HL-60/S4 (cell line): Measurements from ENCODE around the gene PTPN14.
"Not testable (repeated sequence)": the region's sequence is repeated elsewhere in the genome, so short reads cannot be mapped to it uniquely, and the experiment has no call there.

Experiments used
- in situ Hi-C: fragments of 300-500 bp; cut with MboI; formaldehyde crosslinking; loops from 2 replicates; pipeline ENCODE4 v1.14.3; 2022; ENCODE audit warnings: low sequenced_read_pairs

PTPN14 gene

DNA sequence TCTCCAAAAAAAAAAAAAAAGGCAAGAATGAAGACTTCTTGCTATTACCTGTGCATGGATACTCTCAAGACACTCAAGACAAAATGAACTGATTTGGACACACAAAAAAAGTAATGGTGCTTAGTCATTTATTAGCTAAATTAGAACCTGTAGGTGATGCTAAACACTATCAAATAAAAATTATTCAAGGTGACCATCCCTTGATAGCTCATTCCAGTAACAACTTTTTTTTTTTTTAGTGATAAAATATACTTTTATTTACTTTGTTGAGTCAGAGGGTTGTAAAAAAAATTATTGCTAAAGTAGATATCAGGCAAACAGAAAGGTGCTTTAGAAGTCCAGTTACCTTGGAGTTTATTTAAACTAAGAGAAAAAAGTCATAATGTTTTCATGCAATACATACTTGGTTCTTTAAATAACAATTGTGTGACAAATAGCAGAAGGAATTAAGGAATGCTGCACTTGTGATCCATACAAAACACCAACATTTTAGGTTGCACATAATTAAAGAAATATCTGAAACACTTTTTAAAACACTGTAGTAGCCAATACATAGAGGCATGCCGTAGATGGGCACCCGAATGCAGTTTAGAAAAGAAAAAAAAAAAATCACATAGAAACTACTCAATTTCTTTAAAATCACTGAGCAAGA lies 69.3 kb downstream of the PTPN14 start:
- in situ Hi-C loops, result not testable (repeated sequence)

DNA sequence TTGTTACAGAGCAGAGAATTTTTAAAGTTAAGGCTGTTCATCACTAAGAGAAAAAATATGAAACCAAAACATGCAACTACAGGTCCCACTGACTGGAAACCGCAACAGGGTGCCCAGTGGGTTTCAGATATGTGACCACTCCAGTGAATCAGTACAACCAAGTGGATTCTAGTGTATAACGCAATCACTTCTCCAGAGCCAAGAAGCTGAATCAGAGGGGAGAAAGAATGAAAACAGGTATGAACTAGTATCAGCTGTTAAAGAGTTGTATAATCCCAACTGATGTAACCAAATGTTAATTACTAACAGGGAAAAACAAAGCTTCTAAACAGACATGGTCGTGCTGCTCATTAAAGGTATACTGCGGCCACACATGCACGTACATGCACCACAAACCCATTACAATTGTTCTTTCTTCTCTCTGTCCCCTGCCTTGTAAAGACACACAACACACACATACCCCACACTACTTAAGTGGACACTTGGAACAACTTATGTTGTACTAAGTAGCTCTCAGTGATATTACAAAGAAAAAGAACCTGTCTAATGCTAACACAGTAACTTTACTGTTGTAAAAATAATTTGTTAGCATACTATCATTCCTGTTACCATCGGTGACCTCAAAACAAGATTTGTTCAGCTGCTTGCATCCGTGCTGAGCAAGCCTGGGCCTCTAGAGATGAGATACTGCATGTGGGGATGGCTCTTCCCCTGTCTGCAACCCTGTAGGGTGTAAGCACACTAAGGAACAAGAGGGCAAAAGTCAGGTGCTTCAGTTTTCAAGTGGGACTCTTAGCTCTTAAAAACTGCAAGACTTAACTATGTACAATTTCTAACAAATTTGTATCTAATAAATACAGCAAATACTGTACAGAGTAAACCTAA lies 74.2 kb downstream of the PTPN14 start:
- in situ Hi-C loops, result no loop called here

GRCh38 chr1:214476229-214476985 lies 75.0 kb downstream of the PTPN14 start:
- in situ Hi-C loops, result no loop called here

GRCh38 chr1:214475746-214476145 lies 75.7 kb downstream of the PTPN14 start:
- in situ Hi-C loops, result no loop called here

DNA sequence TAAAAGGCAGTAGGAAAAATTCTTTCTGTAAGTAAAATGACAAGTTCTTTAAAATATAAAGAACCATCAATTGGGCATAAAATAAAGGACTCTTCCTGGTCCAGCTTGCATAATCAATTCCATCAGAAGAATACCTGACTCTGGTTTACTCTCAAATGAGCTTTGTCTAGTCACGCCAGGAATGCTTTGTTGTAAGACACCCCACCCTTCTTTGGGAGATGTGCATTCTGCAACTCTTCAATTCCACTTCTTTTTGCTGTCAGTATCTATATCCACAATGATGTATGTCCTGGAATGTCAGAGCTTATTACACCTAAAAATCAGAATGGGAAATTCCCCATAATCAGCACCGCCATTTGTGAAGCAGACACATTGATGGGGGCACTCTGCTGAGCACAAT lies 76.1 kb downstream of the PTPN14 start:
- in situ Hi-C loops, result no loop called here

GRCh38 chr1:214474467-214474866 lies 76.9 kb downstream of the PTPN14 start:
- in situ Hi-C loops, result no loop called here

DNA sequence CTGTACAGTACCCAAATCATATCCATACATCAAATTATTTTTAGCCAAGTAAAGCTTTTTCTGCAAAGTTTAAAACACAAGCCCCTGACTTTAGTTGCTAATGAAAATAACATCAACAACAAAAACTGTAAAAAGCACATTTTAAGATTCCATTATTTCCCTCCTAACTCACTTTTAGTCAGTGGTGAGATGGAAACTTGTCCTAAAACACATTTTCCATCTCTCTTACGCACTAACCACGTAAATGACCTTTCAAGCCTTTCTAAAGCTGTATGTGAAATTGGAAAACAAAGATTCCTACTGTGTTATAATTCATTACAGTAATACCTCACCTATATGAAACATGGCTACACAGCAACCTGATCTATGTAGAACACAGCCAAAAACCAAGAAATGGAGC lies 77.5 kb downstream of the PTPN14 start:
- in situ Hi-C loops, result no loop called here

DNA sequence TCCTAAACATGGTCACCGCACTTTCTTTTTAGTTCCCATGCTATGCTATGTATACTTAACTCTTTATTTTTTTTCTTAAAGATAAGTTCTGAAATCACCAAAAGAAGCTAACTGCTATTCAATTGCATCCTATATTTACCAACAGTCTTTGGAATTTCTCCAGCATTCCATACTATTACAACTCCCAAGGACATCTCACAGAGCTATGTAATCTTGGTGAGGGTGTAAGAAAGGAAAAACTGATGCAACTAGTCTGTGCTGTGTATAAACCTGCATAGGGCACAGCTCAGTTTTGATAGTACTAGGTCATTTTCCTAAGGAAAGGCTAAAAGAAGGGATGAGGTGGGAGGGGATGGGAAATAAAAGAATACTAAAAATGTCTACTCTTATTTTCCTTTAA lies 78.0 kb downstream of the PTPN14 start:
- in situ Hi-C loops, result no loop called here

DNA sequence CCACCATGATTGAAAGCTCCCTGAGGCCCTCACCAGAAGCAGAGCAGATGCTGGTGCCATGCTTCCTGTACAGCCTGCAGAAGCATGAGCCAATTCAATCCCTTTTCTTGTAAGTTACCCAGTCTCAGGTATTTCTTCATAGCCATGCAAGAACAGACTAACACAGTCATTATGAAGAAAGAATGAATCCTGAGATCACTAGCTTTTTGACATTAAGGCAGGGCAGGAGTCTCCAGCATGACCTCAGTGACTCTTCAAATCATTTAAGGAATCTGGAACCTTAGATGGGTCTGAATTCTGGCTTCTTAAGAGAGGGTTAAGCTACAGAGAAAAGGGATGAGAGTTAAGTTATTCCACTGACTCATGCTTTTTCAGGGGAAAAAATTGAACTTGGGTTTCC lies 79.0 kb downstream of the PTPN14 start:
- in situ Hi-C loops, result no loop called here

DNA sequence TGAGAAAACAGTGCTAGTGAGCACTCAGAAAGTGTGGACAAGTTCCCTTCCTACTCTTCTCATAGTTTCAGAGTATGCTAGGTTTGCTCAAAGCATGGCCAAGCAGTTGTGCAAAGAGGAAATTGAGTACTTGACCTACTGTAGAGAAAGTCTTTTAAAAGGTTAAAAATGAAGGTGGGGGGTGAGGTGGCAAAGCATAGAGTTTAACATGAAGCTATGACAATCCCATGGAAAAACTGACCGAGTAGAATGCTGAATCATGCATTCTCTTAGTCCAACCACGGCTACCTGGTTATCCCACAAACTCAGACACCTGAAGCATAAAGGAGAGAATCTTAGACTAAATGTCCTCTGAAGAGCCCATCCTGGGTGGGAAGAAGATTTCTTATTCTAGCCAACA lies 79.9 kb downstream of the PTPN14 start:
- in situ Hi-C loops, result no loop called here

DNA sequence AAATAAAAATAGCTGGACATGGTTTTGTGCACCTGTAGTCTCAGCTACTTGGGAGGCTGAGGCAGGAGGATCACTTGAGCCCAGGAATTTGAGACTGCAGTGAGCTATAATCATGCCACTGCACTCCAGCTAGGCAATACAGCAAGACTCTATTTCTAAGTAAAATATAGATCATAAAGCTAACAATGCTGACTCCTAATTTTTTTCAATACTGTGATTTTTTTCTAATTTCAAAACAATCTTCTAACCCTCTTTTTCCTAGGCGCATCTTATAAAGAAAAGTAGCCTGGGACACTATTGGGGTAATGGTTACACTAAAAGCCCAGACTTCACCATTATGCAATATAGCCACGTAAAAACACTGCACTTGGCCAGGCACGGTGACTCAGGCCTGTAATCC lies 81.3 kb downstream of the PTPN14 start:
- in situ Hi-C loops, result no loop called here

- in situ Hi-C loops, result no loop called here
Measured at GRCh38 chr1:214469290-214469689, 82.1 kb downstream of the PTPN14 start.

DNA sequence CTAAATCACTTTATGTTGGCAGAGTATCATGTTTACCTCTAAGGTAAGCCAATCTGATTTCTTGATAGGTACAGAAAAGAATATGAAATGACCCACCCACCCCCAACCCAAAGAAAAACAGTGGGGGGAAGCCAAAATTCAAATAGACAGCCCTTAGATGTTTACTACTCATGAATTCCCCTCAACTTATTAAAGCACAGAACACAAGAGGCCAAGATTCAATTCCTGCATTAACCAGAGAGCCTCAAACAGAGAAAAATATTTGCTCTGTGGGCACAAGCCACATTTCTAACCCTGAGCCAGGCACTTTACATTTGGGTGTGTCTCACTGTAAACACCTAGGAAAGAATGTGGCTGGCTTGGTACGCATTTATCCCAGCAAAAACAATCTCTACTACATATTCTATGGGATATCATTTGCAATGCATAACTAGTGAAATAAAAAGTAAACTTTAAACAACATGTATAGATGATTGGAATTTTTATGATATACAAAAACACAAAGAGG lies 84.3 kb downstream of the PTPN14 start:
- in situ Hi-C loops, result no loop called here

- in situ Hi-C loops, result no loop called here
Measured at GRCh38 chr1:214466403-214467077, 84.9 kb downstream of the PTPN14 start.

DNA sequence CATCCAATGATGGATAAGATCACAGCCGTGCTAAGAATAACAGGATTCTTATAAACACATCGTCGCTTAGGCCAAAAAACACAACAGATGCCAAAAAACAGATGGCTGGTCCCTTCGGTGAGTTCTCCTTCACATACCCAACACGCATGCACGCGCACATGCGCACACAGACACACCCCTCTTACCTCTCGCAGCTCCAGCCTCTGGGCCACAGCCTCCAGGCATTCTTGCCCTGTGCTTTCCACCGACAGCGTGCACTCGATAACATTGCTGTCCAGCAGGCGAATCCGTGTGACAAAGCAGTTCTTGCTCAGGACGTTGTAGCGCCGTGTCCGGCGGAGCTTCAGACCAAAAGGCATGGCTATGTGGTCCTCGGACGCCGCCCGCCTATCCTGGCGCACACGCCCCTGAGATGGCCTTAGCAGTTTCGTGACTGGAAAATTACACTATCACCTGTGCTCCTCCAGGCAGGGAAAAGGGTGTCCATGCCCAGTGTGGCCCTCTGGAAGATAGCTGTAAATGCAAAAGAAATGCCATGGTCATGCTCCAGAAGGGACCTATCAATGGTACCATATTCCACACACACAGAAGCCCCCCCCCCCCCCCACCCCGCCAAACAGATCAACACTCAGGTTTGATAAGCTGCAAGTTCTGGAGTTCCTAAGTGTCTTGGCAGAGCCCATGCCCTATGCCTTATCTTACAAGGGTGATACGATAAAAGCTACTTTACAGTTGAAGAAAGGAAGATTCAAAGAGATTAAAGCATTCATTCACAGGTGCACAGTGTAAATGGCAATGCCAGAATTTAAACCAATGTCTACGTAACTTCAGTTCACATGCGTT lies 86.7 kb downstream of the PTPN14 start:
- in situ Hi-C loops, result no loop called here

DNA sequence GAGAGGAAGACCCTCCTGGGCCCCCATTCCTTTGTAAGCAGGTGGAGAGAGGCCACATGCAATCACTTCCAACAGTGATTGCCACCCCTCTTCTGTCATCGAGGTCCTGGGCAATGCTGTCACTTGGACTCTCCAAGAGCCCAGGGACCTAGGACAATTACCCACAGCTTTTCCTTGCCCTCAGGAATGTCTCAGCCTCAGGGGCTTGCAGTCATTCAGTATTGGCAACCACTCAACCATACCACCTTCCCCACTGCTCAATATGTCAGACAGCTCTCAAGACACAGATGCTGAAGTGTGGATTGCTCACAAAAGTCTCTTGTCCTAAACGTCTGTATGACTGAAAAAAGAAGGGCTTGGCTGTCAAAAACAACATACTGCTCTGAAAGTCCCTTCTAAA lies 87.8 kb downstream of the PTPN14 start:
- in situ Hi-C loops, result no loop called here

DNA sequence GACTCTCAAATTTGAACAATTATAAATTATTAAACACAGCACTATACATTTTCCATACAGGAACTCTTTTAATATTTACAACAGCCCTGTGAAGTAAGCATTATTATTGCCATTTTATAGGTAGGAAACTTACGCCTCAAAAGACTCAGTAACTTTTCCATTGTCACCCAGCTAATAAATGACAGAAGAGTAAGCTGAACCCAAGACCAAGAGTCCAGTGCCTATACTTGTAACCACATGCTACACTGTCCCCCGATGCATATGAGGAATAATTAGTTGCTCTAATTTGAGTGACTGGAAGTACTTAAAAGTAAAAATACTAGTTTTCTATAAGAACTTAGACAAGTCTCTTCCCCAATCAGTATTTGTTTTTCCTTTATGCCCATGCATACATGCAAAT lies 88.5 kb downstream of the PTPN14 start:
- in situ Hi-C loops, result no loop called here

DNA sequence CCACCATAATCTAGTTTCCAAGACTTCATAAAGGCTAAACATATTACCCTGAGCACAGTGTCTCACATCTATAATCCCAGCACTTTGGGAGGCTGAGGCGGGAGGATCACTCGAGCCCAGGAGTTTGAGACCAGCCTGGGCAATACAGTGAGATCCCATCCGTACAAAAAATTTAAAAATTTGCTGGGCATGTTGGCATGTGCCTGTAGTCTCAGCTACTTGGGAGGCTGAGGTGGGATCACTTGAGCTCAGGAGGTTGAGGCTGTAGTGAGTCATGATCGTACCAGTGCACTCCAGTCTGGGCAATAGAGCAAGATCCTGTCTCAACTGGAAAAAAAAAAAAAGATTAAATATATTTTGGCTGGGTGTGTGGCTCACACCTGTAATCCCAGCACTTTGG lies 90.1 kb downstream of the PTPN14 start:
- in situ Hi-C loops, result no loop called here

DNA sequence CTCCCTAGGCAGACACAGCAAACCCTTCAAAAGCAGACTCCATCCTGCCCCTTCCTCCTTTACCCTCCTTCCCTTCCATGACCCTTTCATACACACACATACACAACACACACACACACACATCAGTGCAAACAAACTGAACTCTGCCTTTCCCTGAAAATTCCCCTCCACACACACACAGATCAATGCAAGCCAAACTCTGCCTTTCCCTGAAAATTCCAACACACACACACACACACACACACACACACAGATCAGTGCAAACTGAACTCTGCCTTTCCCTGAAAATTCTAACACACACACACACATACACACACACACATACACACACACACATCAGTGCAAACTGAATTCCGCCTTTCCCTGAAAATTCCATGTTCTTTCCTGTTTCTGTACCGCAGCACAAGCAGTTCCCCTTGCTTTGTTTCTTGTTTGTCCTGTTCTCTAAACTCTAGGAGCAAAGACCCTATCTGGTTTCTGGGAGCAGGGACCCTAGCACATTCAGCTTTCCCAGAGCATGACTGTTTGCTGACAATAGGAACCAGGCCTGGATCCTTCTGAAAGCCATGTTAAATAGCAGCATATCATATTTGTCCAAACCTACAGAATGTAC lies 91.0 kb downstream of the PTPN14 start:
- in situ Hi-C loops, result no loop called here

- in situ Hi-C loops, result no loop called here
Measured at GRCh38 chr1:214459895-214460294, 91.5 kb downstream of the PTPN14 start.
